Esophagus squamous epithelium (tissue), 5 donors: ENCODE results near the gene UTP11. TPM values are rescaled to one million over a fixed set of nuclear protein-coding genes. Genes with fewer than 3 reads are reported as not detected.
A peak's percentile ranks its signal among the peaks of the same experiment; 100 is the strongest.

Experiments used
- DNase-seq: peaks from one replicate; lab custom pipeline; 2025; lab: John Stamatoyannopoulos, UW
- H3K27ac ChIP-seq, 4 donors: fragments of 200-600 bp; sonication (generic); one replicate each; pipeline ENCODE4 v1.5.1; 2016 to 2019; ENCODE audit warnings: mild to moderate bottlenecking in 1 of 4
- H3K27me3 ChIP-seq, 4 donors: fragments of 200-600 bp; sonication (generic); 1 replicate in 3 of 4; 2 replicates in 1 of 4; pipeline versions ENCODE4 v1.5.1 to v1.6.0; 2017 to 2021; ENCODE audit warnings: antibody characterized with exemption in 1 of 4
- H3K36me3 ChIP-seq, 3 donors: fragments of 200-600 bp; sonication (generic); one replicate each; pipeline ENCODE4 v1.5.1; 2016 to 2019
- H3K4me1 ChIP-seq, 3 donors: fragments of 200-600 bp; sonication (generic); one replicate each; pipeline ENCODE4 v1.5.1; 2017 to 2019
- H3K4me3 ChIP-seq, 4 donors: fragments of 200-600 bp; sonication (generic); 1 replicate in 3 of 4; 2 replicates in 1 of 4; pipeline ENCODE4 v1.5.1; 2016 to 2019; ENCODE audit warnings: mild to moderate bottlenecking in 2 of 4, moderate library complexity in 1 of 4
- H3K9me3 ChIP-seq, 3 donors: fragments of 200-600 bp; sonication (generic); one replicate each; pipeline ENCODE4 v1.5.1; 2016 to 2019
- CTCF ChIP-seq, 6 experiments: fragments of 450-650 bp in 4 of 6; fragments of 200-600 bp in 2 of 6; sonication (generic) in 2 of 6; IDR thresholded peaks; one replicate each; pipeline ENCODE4 v1.5.1; 2016 to 2019; ENCODE audit warnings: antibody characterized with exemption in 6 of 6, mild to moderate bottlenecking in 4 of 6, moderate library complexity in 4 of 6
- POLR2A ChIP-seq, 4 donors: fragments of 450-650 bp; IDR thresholded peaks; one replicate each; pipeline ENCODE4 v1.6.1; 2017; ENCODE audit warnings: antibody characterized with exemption in 4 of 4, mild to moderate bottlenecking in 4 of 4, moderate library complexity in 3 of 4
- WGBS, 2 donors: methylation state at CpG; one replicate each; pipeline ENCODE4 v1.1.5; 2018; 5-methylcytosine and 5-hydroxymethylcytosine counted together
- intact Hi-C: fragments of 100-400 bp; cut with DNase I; formaldehyde crosslinking; loops from one replicate; pipeline ENCODE4 v1.15.0; 2022
- total RNA-seq, 4 donors: library from RNA; depleted of rRNA; stranded (reverse); fragments of >200 nt; gene quantifications; one replicate each; pipeline ENCODE4 v1.1.0, GENCODE V29; 2016
- donor health status: DM: yes; HTN: yes; CAD: no.

Gene UTP11
- total RNA-seq, 4 donors from 2014 or later, result 38.5 to 71.5 (median 54.5) TPM

- intact Hi-C loops, result no loop called here
Observed at GRCh38 chr1:38053416-38054091, 41.0 kb downstream of the UTP11 start.

GRCh38 chr1:38055398-38055797 lies 42.9 kb downstream of the UTP11 start:
- H3K4me1 ChIP-seq, result peaks cover 9 to 45% (median 12%) of the 10 kb centered on the region in 3 donors
- no peak overlapping the region for H3K27ac ChIP-seq
- H3K27me3 ChIP-seq, result peaks cover 0 to 8% (median 0%) of the 10 kb centered on the region in 4 donors
- intact Hi-C loops, result no loop called here
- no peak for DNase-seq
- WGBS, 2 donors, result 93 to 97% methylated on average over 3 of the region's 3 CpGs
- H3K4me3 ChIP-seq, result no peak overlapping the region
- H3K9me3 ChIP-seq, result no peaks in the 10 kb centered on the region
- H3K36me3 ChIP-seq, result no peaks in the 10 kb centered on the region
- TF ChIP-seq POLR2A (IDR thresholded peaks at IDR 0.05) (no peak), CTCF (IDR thresholded peaks at IDR 0.05) (no peak)

More at GRCh38 chr1:38053416-38054091, 41.0 kb downstream of the UTP11 start:
- peak overlapping the region in 1 of 4 donors; percentile 39 for H3K27ac ChIP-seq
- H3K27me3 ChIP-seq, result peaks cover 0 to 8% (median 0%) of the 10 kb centered on the region in 4 donors
- H3K4me3 ChIP-seq, result no peak overlapping the region
- peaks cover 7 to 41% (median 12%) of the 10 kb centered on the region in 3 donors for H3K4me1 ChIP-seq
- H3K9me3 ChIP-seq, result no peaks in the 10 kb centered on the region
- no peak for TF ChIP-seq POLR2A (IDR thresholded peaks at IDR 0.05)
- no peak for TF ChIP-seq CTCF (IDR thresholded peaks at IDR 0.05)
- H3K36me3 ChIP-seq, result no peaks in the 10 kb centered on the region
- 41 to 78% methylated on average over 3 to 4 of the region's 7 CpGs for WGBS, 2 donors
- DNase-seq, result no peak

GRCh38 chr1:38055965-38056364 lies 43.4 kb downstream of the UTP11 start:
- no peaks in the 10 kb centered on the region for H3K9me3 ChIP-seq
- H3K27me3 ChIP-seq, result peaks cover 0 to 8% (median 0%) of the 10 kb centered on the region in 4 donors
- TF ChIP-seq POLR2A (IDR thresholded peaks at IDR 0.05), result no peak
- no peak for TF ChIP-seq CTCF (IDR thresholded peaks at IDR 0.05)
- 87 to 93% methylated on average over 4 of the region's 4 CpGs for WGBS, 2 donors
- intact Hi-C loops, result no loop called here
- peaks cover 11 to 45% (median 12%) of the 10 kb centered on the region in 3 donors for H3K4me1 ChIP-seq
- no peak overlapping the region for H3K4me3 ChIP-seq
- H3K27ac ChIP-seq, result no peak overlapping the region
- H3K36me3 ChIP-seq, result no peaks in the 10 kb centered on the region
- no peak for DNase-seq

GRCh38 chr1:38059635-38060250 lies 47.2 kb downstream of the UTP11 start:
- H3K4me1 ChIP-seq, result peaks cover 0 to 36% (median 12%) of the 10 kb centered on the region in 3 donors
- WGBS, 2 donors, result 45 to 69% methylated on average over 5 of the region's 6 CpGs
- TF ChIP-seq CTCF (IDR thresholded peaks at IDR 0.05) (no peak), POLR2A (IDR thresholded peaks at IDR 0.05) (no peak)
- H3K9me3 ChIP-seq, result no peaks in the 10 kb centered on the region
- H3K4me3 ChIP-seq, result no peak overlapping the region
- peaks cover 0 to 8% (median 0%) of the 10 kb centered on the region in 4 donors for H3K27me3 ChIP-seq
- no peak for DNase-seq
- no peaks in the 10 kb centered on the region for H3K36me3 ChIP-seq
- intact Hi-C loops, result no loop called here
- no peak overlapping the region for H3K27ac ChIP-seq

GRCh38 chr1:38060498-38060897 lies 48.0 kb downstream of the UTP11 start:
- Histone ChIP-seq H3K36me3 (no peaks in the 10 kb centered on the region), H3K27me3 (peaks cover 0 to 3% (median 0%) of the 10 kb centered on the region in 4 donors), H3K4me1 (peaks cover 0 to 36% (median 12%) of the 10 kb centered on the region in 3 donors), H3K4me3 (no peak overlapping the region), H3K27ac (no peak overlapping the region), H3K9me3 (no peaks in the 10 kb centered on the region)
- DNase-seq, result no peak
- WGBS, 2 donors, result 39% methylated on average over 2 of the region's 2 CpGs; no CpG with 5 or more reads in 1 of the 2 donors
- intact Hi-C loops, result no loop called here
- TF ChIP-seq POLR2A (IDR thresholded peaks at IDR 0.05) (no peak), CTCF (IDR thresholded peaks at IDR 0.05) (no peak)
